ENCODE data around the gene RAD51B.

The RAD51B gene

DNA sequence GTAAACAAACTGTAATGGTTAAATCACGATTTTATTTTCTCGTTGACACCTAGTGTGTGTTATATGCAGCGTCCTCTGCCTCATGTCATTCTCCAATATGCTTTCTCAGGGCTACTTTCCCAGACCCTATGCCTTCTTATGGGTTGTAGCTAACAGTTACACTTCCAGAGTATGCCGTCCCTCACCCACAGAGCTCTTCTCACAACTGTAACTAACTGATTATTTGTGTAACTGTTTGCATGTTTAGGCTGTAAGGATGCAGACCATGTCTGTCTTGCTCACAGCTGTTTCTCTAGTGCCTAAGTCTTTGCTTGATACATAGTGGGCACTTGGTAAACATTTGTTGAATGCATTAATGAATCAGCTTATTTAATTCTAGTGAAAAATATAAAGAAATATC is 555.8 kb downstream of the RAD51B start:
- ATAC-seq = no peak

- no peak for ATAC-seq
These were observed 556.6 kb downstream of the RAD51B start for GRCh38 chr14:68376067-68376779.

DNA sequence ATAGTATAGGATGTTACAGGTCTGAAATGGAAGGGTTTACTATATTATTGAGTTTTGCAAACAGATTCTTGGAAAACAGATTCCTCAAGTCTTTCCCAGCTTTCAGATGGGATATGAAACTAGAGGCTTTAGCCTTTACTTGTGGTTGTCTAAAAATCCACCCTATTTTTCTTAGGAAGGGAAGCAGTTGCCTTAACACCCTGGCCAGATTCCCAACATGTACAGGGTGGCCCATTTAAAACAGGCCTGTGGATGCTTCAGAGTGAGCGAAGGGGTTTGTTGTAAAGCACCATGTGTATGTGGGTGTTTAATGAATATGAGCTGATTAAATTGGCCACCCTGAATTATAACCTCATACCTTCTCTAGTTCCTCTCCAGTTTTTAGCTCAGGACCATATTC is 557.4 kb downstream of the RAD51B start:
- no peak for ATAC-seq

DNA sequence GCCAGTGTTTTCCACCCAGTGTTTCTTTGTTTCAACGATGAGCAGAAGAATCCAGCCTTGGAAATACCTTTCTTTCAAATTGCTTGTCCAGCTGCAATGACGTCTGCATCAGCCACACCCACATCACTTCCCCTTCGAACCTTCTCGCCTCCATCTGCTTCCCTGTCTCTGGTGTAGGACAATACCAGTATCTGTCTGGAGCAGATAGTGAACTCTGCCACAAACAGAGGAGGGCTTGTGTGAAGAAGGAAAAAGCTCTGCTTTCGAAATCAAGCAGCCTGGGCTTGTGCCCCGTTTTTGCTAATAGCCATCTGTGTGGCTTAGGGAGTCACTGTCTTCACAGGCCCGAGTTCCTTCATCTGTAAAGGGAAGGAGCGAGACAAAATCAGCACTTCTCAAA is 557.9 kb downstream of the RAD51B start:
- peak in 1 of 2 donors; percentile 26 for ATAC-seq

DNA sequence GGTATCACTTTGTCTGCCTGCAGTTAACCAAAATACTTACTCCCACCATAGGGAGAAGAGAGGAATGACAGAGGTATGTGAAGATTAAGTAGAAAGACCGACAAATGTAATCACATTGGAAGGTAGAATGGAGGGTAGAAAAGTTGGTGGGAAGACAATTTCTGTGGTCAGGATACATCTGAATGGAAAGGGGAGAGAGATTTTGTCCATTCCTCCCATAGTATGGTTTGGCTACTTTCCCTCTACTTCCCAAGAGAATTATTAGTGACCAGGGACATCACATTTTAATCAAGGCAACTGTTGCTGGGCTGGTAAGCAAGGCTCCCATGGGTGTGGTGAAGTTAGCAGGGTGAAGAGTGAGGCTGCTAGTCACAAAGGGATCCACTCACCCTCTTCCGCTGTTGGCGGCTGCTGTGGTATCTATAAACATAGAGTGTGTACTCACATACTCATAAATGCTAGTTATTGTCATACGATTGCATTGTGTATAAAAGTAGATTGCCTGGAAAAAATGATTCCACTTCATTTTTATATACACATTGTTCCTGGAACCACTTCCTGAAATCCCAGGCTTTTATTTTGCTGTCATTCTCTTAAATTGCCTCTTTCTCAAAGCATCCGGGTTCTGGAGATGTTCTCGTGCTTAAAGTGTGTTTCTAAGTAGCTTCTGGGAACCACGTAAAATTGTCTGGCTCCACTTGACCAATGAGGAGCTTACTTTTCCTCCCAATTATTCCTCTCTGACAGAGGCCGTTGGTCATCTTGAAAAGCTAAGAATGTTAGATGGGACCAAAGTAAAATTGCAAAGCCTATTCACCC is 560.1 kb downstream of the RAD51B start:
- peak; percentile 57 to 77 for ATAC-seq

DNA sequence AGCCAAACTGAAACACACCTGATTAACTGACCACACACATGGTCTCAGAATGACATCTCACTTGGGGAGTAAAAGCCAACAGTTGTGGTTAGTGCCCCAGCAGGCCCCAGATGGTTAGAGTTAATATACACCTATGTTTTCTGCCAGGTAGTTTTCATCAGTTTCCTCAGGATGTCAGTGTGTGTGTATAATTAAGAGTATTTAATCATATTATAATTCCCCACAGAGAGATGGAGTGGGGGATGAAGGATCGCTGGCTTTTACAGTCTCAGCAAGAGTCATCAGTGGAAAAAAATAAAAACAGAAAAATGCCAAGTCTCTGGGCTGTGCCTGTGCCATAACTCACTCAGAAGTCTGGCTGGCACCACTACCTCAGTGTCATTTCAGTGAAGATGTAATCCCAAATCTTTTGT is 560.8 kb downstream of the RAD51B start:
- peak; percentile 26 to 55 for ATAC-seq

DNA sequence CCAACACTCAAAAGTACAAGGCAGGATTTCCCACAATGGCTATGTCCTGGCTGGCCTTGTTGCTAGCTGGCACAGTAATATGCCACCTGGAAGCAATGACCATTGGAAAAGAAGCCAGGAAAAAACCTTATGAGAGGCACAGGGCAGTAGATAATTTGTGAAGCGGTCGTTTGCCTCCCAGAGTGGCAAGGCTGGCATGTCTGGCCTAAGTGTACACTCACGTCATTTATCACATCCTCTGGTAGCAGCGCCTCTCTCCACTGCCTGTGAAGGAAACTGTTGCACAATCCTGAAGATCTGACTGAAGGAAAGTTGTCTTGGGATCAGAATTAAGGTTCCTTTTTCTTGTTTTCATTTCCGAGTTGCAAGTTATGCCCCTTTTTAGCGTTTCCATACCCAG is 564.8 kb downstream of the RAD51B start:
- no peak for ATAC-seq

- ATAC-seq = no peak
These were observed 565.3 kb downstream of the RAD51B start for GRCh38 chr14:68384881-68385280.

- no peak for ATAC-seq
These were observed 566.9 kb downstream of the RAD51B start for GRCh38 chr14:68386446-68386845.

- no peak for ATAC-seq
These were observed 567.6 kb downstream of the RAD51B start for GRCh38 chr14:68386950-68387779.

DNA sequence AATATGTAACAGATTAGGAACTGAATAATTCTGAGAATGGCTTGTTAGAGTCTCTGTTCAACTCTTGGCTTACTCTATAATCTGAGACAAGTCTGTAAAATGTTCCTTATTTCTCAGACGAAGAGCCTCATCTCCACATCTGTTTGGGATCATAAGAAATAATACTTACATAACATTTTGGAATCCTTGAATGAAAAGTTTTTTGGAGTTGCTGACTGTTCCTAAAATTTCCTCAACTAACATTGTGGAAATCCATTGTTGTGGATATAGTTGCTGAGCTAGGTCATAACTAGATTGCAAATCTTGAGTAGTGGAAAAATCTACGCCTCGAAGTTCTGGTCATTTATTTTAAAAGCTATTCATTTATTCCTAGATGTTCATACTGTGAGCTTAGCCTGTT is 570.4 kb downstream of the RAD51B start:
- ATAC-seq = no peak

GRCh38 chr14:68390741-68391140 is 571.2 kb downstream of the RAD51B start:
- no peak for ATAC-seq

DNA sequence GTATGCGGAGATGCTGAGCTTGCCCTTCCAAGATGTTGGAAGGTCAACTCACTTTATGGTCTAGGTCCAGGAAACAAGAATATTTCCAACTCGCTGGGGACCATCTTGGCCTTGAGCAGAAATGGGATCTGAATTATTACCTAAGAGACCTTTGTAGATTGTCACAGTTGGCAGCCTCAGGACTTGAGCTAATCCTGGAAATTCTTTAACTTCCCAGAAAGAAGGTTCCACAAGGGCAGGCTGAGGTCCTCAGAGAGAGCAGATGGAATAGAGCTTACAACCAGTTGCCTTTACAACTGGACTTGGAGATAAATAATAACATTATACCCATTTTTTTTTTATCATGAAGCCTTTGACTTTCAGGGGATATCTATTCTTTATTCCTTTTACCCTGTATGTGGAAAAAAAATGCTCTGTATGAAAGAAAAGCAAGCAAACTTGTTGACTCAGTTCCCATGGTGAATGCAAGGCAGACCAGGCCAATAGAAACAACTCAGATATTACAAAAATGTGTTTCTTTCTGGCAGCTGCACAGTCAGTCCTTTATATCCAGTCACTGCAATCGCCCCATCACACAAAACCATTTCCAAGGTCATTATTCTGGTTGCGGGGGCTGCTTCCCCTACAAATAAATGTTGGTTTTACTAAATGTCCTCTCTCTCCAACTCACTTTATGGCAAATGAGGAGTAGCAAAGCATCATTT is 571.9 kb downstream of the RAD51B start:
- ATAC-seq = no peak

DNA sequence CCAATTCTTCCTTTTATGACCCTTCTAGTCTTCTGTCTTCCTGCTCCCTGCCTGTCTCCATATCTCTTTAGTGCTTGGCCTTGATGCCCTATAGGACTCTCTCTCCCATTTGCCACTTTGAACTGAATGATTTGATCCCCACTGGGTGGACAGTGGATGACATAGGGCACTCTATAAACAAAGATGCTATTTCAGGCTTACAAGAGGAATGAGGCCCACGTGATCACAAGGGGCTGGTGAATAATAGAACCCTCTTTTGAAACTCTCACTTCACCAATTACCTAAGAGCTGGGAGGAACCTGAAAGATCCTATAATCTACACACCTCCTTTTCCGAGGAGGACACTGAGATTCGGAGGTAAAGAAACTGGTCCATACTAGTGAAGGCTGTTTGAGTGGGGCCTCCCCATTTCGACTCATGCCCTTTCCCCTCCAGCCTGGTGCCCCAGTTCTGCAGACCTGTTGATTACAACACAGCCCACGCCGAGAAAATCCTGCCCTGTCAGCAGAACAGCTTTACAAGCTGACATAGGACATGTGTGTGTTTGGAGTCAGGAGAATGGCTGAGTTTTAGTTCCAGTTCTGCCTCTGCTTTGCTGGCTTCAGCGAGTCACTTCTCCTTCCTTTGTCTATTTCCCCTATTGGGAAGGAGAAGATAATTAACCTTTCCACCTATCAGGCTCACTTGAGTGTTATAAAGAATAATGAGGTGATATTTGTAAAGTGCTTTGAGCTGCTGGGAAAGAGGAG is 573.0 kb downstream of the RAD51B start:
- ATAC-seq = peak in 1 of 2 donors; percentile 33

DNA sequence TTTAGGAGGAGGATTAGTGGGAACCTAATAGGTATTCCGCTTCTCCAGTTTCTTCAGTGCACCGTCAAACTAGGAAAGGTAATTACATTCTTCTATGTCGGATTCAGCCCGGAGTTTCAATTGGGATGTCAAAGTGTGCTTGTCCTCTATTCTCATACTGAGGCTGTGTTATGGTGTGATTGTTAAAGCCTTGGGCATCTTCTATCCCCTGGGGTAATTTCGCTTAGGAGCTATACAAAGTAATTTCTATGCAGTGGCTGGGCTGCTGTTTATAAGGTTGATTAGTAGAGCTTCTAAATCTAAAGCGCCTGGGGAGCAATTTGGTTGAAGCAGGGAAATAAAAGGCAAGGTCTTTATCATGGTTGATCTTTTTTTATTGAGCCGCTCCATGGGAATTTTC is 573.7 kb downstream of the RAD51B start:
- ATAC-seq = no peak

DNA sequence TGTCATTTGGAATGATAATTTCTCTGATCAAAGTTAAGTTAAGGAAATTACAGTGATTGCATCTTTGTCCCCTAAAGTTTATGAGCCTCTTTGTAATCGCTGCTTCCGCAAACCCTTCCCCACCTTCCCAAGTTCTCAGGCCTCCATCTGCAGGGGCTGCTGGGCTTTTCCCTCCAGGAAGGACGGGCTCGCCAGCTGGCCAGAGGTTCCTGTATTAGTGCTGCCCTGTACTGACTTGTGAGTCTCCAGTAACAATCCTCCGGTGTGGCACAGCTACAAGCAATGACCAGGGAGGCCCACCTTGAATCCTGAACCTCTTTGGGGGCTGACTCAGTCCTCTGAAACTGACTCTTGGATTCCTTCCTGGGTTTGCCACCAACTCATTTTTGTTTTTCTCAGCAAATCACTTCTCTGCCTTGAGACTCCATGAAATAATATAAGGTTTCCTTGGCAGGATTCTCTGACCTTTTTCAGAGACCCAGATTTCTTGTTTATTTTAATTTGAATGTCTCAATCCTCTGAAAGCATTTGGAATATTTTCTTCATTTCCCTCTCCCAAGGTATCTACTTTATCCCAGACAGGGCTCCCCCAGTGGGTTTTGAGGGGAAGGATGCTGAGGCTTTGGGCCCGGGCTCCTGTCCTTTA is 574.7 kb downstream of the RAD51B start:
- no peak for ATAC-seq

DNA sequence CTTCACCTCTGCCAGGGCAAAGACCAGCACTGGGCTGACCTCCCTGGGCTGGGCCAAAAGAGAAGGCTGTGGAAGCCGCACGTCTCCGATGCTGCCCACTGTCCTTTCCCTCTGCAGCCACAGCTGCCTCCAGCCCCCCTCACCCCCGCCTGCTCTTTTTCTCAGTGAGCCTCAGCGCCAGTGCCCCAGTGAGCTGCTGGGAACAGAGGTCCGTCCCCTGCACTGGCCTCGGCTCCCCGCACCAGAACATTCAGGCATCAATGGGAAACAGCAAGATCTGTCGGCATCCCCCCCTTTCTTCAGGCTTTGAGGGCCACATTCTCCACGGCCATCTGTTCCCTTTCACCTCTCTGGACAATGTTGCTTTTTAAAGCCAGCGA is 575.2 kb downstream of the RAD51B start:
- no peak for ATAC-seq

DNA sequence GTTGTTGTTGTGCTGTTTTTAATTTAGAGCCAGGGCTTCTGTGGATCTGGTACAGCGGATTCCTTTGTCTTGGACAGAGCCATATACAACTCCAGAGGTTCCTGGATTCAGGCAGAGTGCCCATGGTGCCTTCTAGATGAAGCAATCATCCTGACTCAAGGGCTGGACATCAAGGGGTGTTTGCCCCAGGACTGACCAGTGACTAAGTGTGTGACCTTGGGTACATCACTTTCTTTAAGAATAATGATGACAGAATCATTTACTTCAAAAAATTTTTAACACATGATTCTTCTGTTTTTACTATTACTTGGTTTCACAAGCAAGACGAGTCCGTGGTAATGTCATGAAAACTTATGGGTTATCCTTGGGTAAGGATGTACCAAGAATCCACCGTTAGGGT is 576.0 kb downstream of the RAD51B start:
- ATAC-seq = no peak

GRCh38 chr14:68396461-68396860 is 576.9 kb downstream of the RAD51B start:
- ATAC-seq = no peak

GRCh38 chr14:68397371-68397811 is 577.8 kb downstream of the RAD51B start:
- no peak for ATAC-seq

DNA sequence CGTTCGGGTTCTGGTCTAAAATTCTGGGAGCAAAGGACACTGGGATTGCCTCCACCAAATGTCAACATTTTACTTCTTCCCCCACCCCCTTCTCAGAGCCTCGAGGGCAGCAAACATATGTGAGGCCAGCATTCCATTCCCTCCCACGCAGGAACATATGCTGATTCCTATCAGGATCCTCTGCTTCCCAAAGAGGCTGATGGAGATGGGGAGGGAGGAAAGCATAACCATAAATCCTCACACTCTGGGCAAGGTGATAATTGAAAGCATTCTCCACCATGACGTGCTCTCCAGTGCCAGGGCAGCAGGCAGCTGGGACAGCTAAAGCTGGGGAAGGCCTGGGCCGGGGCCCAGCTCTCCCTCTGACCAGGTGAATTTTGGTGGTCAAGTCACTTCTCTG is 578.2 kb downstream of the RAD51B start:
- no peak for ATAC-seq

Data from activated CD4-positive, CD25-positive, alpha-beta regulatory T cell treated with anti-CD3 and anti-CD28 coated beads, Interleukin-2, amount 50 U/mL, for 24 hours (primary cell).